GM12874 (cell line): ENCODE results near the gene ANKHD1.

Experiments used
- CTCF ChIP-seq: IDR thresholded peaks from 2 replicates; pipeline ENCODE4 v1.5.1; 2011; ENCODE audit warnings: low read depth, mild to moderate bottlenecking, control low read depth, low read length, moderate library complexity; ENCODE audit not compliant: insufficient read depth

ANKHD1 gene

GRCh38 chr5:140466981-140467742 lies 65.5 kb downstream of the ANKHD1 start:
- TF ChIP-seq CTCF, result no peak

GRCh38 chr5:140468188-140468587 lies 66.6 kb downstream of the ANKHD1 start:
- no peak for TF ChIP-seq CTCF

- no peak for TF ChIP-seq CTCF
Measured at GRCh38 chr5:140469259-140469658, 67.6 kb downstream of the ANKHD1 start.

- no peak for TF ChIP-seq CTCF
Measured at GRCh38 chr5:140480310-140481014, 78.8 kb downstream of the ANKHD1 start.

- no peak for TF ChIP-seq CTCF
Measured at GRCh38 chr5:140481758-140482157, 80.1 kb downstream of the ANKHD1 start.

- TF ChIP-seq CTCF, result no peak
Measured at GRCh38 chr5:140483055-140483454, 81.4 kb downstream of the ANKHD1 start.

GRCh38 chr5:140488914-140489313 lies 87.3 kb downstream of the ANKHD1 start:
- no peak for TF ChIP-seq CTCF
